HG03064 (cell line): Measurements from ENCODE around the gene TMPRSS4.

Source experiments
- ATAC-seq: cut with Tn5 transposase; IDR thresholded peaks from one replicate; pipeline ENCODE4 v1.9.1; 2021; ENCODE audit warnings: low read depth; ENCODE audit not compliant: unreplicated experiment

TMPRSS4 gene

GRCh38 chr11:118099838-118100556 lies 23.1 kb downstream of the TMPRSS4 start:
- ATAC-seq: no peak

GRCh38 chr11:118100691-118101232 lies 23.9 kb downstream of the TMPRSS4 start:
- ATAC-seq: no peak

GRCh38 chr11:118102721-118103261 lies 25.9 kb downstream of the TMPRSS4 start:
- no peak for ATAC-seq

GRCh38 chr11:118104491-118104890 lies 27.6 kb downstream of the TMPRSS4 start:
- no peak for ATAC-seq

DNA sequence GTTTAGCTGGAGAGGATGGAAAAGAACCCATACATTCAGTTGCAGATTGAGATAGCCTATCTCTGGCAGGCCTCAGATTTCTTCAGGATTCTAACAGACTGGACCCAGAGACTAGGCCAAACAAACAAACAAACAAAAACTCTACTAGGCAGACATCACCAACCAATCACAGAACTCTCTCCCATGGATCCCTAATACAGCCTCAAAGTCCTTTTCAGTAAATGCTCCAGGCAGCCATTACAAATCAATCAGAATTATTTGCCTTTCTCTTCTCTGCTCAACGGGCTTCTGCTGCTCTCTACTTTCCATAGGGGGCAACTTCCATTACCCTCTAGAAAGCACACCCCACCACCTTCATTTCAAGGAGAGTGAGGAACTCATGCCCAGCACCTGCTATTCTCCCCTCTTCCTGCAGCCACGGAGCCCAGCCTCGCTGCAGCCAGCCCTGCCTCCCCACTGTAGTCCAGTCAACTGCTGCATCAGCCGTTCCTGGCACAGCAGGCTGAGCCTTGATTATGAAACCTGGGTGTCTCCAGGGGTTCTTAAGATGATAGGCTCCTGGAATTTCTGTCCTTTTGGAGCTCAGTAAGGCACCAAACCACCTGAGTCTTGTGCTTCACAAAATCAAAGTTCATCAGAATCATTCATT lies 28.9 kb downstream of the TMPRSS4 start:
- no peak for ATAC-seq

- ATAC-seq: no peak
Measured at GRCh38 chr11:118106789-118107335, 30.0 kb downstream of the TMPRSS4 start.

DNA sequence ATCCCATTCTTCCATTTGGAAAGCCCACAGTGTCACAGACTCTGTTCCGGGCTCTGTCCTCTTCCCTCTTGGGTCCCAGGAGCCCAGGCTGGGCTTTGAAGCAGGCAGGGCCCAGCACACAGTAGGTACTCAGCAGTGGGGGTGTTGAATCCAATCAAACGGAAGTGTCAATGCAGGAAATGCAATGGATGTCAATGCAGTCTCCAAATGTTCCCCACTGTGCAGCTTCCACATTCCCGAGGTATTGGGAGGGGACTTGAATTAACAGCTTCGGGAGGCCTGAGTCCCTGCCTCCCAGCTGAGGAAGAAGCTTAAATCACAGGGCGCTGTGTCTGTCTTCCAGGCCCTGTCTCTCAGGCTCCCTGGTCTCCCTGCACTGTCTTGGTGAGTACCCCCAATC lies 31.6 kb downstream of the TMPRSS4 start:
- no peak for ATAC-seq

DNA sequence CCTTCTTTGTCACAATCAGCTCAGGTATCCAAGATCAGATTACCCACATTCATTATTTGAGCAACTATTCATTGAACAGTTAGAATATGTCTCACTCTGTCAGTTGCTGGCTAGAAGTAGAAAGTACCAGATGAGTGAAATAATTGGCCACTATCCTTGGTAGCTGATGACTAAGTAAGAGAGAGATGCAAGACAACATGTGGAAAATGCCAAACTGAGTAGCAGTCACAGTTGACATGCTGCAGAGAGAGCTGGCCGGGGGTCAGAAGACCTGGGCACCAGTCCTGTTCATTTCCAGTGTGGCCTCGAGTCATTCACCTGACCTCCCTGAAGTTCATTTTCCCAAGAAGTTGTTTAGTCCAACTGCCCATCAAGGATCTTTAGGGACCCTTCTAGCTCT lies 32.4 kb downstream of the TMPRSS4 start:
- ATAC-seq: no peak

DNA sequence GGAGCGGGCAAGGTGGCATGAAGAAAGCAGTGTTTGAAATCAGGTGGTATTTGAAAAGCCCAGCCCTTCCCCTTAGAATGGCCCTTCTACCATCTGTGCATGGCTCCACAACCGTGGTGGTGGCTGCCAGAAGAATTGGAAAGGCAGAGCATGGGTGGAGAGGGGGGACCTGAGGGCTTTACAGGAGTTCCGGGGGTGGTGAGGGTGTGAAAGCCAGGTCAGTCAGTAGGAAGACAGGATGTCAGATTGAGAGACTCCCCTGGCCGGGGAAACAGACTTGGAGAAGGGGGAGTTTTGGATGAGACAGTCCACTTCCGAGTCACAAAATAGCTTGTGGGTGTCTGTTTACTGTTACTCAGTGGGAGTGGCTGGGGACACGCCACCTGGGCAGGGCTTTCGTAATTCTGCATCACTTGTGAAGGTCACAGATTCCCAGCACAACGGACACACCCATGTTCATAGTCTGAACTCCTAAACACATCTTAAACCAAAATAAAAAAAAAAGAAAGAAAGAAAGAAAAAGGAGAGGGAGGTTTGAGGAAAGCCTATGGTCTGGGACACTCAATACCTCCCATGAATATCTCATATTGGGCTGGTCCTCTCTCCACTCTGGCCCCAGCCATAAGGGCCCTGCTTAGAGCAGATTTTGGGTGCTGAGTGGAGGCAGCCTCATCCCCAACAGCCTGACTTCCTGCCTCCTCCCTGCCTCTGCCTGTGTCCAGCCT lies 34.3 kb downstream of the TMPRSS4 start:
- no peak for ATAC-seq

- ATAC-seq: no peak
Measured at GRCh38 chr11:118111744-118112035, 34.8 kb downstream of the TMPRSS4 start.

- ATAC-seq: no peak
Measured at GRCh38 chr11:118112711-118113430, 36.0 kb downstream of the TMPRSS4 start.

GRCh38 chr11:118114266-118114665 lies 37.4 kb downstream of the TMPRSS4 start:
- ATAC-seq: no peak

DNA sequence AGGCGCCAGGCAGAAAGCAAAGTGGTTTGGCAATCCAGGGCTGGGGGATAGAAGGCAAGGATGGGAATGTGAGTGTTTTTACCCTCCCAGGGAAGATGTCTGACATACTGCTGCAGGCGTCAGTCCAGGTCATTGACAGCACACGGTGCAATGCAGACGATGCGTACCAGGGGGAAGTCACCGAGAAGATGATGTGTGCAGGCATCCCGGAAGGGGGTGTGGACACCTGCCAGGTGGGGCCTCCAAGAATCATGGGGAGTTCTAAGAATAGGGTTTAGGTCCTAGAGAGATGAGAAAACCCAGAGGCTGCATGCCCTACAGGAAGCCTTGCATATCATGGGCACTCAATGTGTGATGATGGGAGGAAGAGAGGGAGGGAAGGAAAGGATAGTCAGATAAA lies 38.2 kb downstream of the TMPRSS4 start:
- no peak for ATAC-seq

- no peak for ATAC-seq
Measured at GRCh38 chr11:118117790-118118601, 41.1 kb downstream of the TMPRSS4 start.

GRCh38 chr11:118120793-118121192 lies 43.9 kb downstream of the TMPRSS4 start:
- no peak for ATAC-seq

DNA sequence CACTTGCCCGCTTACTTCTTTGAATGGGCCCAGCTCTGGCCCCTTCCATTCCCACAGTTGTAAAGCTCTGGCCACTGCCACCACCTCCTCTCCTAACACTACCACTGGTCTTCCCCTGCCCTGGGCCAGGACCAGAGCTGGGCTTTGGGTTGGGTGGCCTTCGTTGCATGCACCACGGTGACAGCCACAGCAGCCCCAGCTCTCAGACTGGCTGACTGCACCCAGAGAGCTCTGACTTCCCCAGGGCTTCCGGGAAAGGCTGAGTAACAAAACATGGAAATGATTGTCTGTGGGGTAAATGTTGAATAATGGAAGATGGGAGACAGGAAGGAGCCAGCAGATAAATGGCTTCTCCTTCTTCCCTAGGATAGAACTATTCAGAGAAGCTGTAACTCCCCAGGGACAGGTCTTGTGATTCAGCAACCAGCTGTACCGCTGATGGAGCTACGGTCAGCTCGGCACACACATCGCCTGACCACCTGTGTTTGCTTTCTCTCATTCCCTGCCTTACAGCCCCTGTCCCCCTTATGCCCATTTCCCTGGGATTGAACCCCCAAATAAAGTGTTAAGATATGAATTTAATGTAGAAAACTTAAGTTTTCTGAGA lies 48.2 kb downstream of the TMPRSS4 start:
- no peak for ATAC-seq

- ATAC-seq: no peak
Measured at GRCh38 chr11:118126082-118126838, 49.4 kb downstream of the TMPRSS4 start.

- ATAC-seq: no peak
Measured at GRCh38 chr11:118128310-118128709, 51.4 kb downstream of the TMPRSS4 start.
